IMR-90 (cell line): ENCODE results near the gene RPS2. TPM values are rescaled to one million over a fixed set of nuclear protein-coding genes. Genes with fewer than 3 reads are reported as not detected.

Source experiments
- ATAC-seq: fragments of 200-7000 bp; cut with Tn5 transposase; 2 replicates; pipeline ENCODE4 v1.9.1; 2020; ENCODE audit warnings: low read depth, mild to moderate bottlenecking, moderate library complexity
- BruUV-seq: library from RNA; stranded (reverse); fragments of 400-500 nt; replicated peaks from 2 replicates; lab custom pipeline; 2021; lab: Mats Ljungman, UMichigan
- CTCF ChIA-PET: fragments of 300-600 bp; formaldehyde crosslinking; extraction: SDS; loops from one replicate; lab custom pipeline; 2021; ENCODE audit warnings: antibody characterized with exemption; lab: Yijun Ruan, JAX
- POLR2A ChIA-PET: fragments of 300-600 bp; sonication (Branson Sonifier 250); formaldehyde crosslinking; loops from one replicate; lab custom pipeline; 2022; ENCODE audit warnings: antibody characterized with exemption; ENCODE audit not compliant: unreplicated experiment; lab: Charles Lee
- DNase-seq: peaks from one replicate; pipeline ENCODE4 v3.0.0; 2013
- H2AFZ ChIP-seq: replicated peaks from 2 replicates; pipeline ENCODE3; 2013; ENCODE audit warnings: low read length, mild to moderate bottlenecking; ENCODE audit not compliant: poor library complexity
- H2AK5ac ChIP-seq: 2 replicates; pipeline ENCODE4 v1.6.1; 2013; ENCODE audit warnings: low read depth, low read length, inconsistent platforms
- H2AK9ac ChIP-seq: replicated peaks from 2 replicates; pipeline ENCODE3; 2013; ENCODE audit warnings: mild to moderate bottlenecking, low read depth, low read length, moderate library complexity; ENCODE audit not compliant: poor library complexity
- H2BK120ac ChIP-seq: 2 replicates; pipeline ENCODE4 v1.6.1; 2013; ENCODE audit warnings: low read depth, low read length, inconsistent platforms
- H2BK15ac ChIP-seq: 3 replicates; pipeline ENCODE4 v1.6.1; 2013; ENCODE audit warnings: low read depth, low read length, inconsistent platforms
- H2BK20ac ChIP-seq: 2 replicates; pipeline ENCODE4 v1.6.1; 2013; ENCODE audit warnings: low read depth, mild to moderate bottlenecking, inconsistent platforms, low read length, moderate library complexity
- H2BK5ac ChIP-seq: 2 replicates; pipeline ENCODE4 v1.6.1; 2013; ENCODE audit warnings: mild to moderate bottlenecking, low read depth, low read length, inconsistent platforms; ENCODE audit not compliant: poor library complexity, severe bottlenecking
- H3K14ac ChIP-seq: replicated peaks from 2 replicates; pipeline ENCODE4 v1.6.1; 2013; ENCODE audit warnings: low read depth, low read length, inconsistent platforms
- H3K18ac ChIP-seq: 2 replicates; pipeline ENCODE4 v1.6.1; 2013; ENCODE audit warnings: low read depth, low read length, control low read depth
- H3K23ac ChIP-seq: 2 replicates; pipeline ENCODE4 v1.6.1; 2013; ENCODE audit warnings: low read depth, low read length, inconsistent platforms
- H3K27ac ChIP-seq: 2 replicates; pipeline ENCODE4 v1.5.1; 2013; ENCODE audit warnings: mild to moderate bottlenecking, control low read depth, low read length; ENCODE audit not compliant: insufficient read depth
- H3K27me3 ChIP-seq: 2 replicates; pipeline ENCODE4 v1.6.1; 2013; ENCODE audit warnings: low read length; ENCODE audit not compliant: control insufficient read depth, insufficient read depth
- H3K36me3 ChIP-seq: 2 replicates; pipeline ENCODE4 v1.6.1; 2013; ENCODE audit warnings: low read length, mixed read lengths; ENCODE audit not compliant: control insufficient read depth, insufficient read depth
- H3K4ac ChIP-seq: 2 replicates; pipeline ENCODE4 v1.6.1; 2013; ENCODE audit warnings: low read depth, low read length, inconsistent platforms
- H3K4me1 ChIP-seq: 2 replicates; pipeline ENCODE4 v1.6.1; 2013; ENCODE audit warnings: low read length, mixed read lengths; ENCODE audit not compliant: control insufficient read depth, insufficient read depth
- H3K4me2 ChIP-seq: 2 replicates; pipeline ENCODE4 v1.6.1; 2013; ENCODE audit warnings: low read depth, mild to moderate bottlenecking, control low read depth, low read length, moderate library complexity
- H3K4me3 ChIP-seq: 2 replicates; pipeline ENCODE4 v1.5.1; 2013; ENCODE audit warnings: low read depth, mild to moderate bottlenecking, control low read depth, low read length, moderate library complexity; ENCODE audit not compliant: insufficient read depth
- H3K56ac ChIP-seq: 2 replicates; pipeline ENCODE4 v1.6.1; 2013; ENCODE audit warnings: low read length, inconsistent platforms; ENCODE audit not compliant: insufficient read depth; ENCODE audit errors: extremely low read depth
- H3K79me1 ChIP-seq, 2 experiments: 2 replicates each; pipeline ENCODE4 v1.6.1; 2013; ENCODE audit warnings: low read length in 2 of 2, inconsistent platforms in 1 of 2, low read depth in 1 of 2
- H3K9ac ChIP-seq: 2 replicates; pipeline ENCODE4 v1.6.1; 2013; ENCODE audit warnings: low read depth, low read length, control low read depth
- H3K9me1 ChIP-seq: 2 replicates; pipeline ENCODE4 v1.6.1; 2013; ENCODE audit warnings: low read length, inconsistent platforms; ENCODE audit not compliant: insufficient read depth
- H3K9me3 ChIP-seq: 2 replicates; pipeline ENCODE4 v1.6.1; 2013; ENCODE audit warnings: low read length; ENCODE audit not compliant: control insufficient read depth, insufficient read depth
- H4K20me1 ChIP-seq: 2 replicates; pipeline ENCODE4 v1.6.1; 2013; ENCODE audit warnings: low read length, inconsistent platforms; ENCODE audit not compliant: insufficient read depth
- H4K5ac ChIP-seq: 2 replicates; pipeline ENCODE4 v1.6.1; 2013; ENCODE audit warnings: mild to moderate bottlenecking, low read depth, low read length, control low read depth
- H4K8ac ChIP-seq, 2 experiments: 2 replicates each; pipeline ENCODE4 v1.6.1; 2013; ENCODE audit warnings: low read depth in 2 of 2, low read length in 2 of 2, control low read depth in 1 of 2, inconsistent platforms in 1 of 2
- H4K91ac ChIP-seq: 2 replicates; pipeline ENCODE4 v1.6.1; 2013; ENCODE audit warnings: low read depth, low read length, inconsistent platforms; ENCODE audit not compliant: insufficient read depth
- BHLHE40 ChIP-seq: fragments of 150-350 bp; IDR thresholded peaks from 2 replicates; pipeline ENCODE4 v1.6.1; 2016; ENCODE audit warnings: mild to moderate bottlenecking, low read depth, low read length
- CHD1 ChIP-seq: IDR thresholded peaks from 2 replicates; pipeline ENCODE4 v1.6.1; 2012; ENCODE audit warnings: low read depth, low read length, improper control_type of control experiment
- FOS ChIP-seq: fragments of 150-350 bp; IDR thresholded peaks from 2 replicates; pipeline ENCODE4 v1.6.1; 2016; ENCODE audit warnings: low read depth, low read length
- MAFK ChIP-seq: IDR thresholded peaks from 2 replicates; pipeline ENCODE4 v1.6.1; 2012; ENCODE audit warnings: low read depth, low read length, improper control_type of control experiment
- MAZ ChIP-seq: IDR thresholded peaks from 2 replicates; pipeline ENCODE4 v1.6.1; 2012; ENCODE audit warnings: low read depth, mild to moderate bottlenecking, low read length, improper control_type of control experiment, moderate library complexity, borderline replicate concordance
- MXI1 ChIP-seq: IDR thresholded peaks from 2 replicates; pipeline ENCODE4 v1.6.1; 2012; ENCODE audit warnings: low read depth, mild to moderate bottlenecking, low read length, moderate library complexity, borderline replicate concordance
- NFE2L2 ChIP-seq: fragments of 150-350 bp; IDR thresholded peaks from 2 replicates; pipeline ENCODE4 v1.6.1; 2016; ENCODE audit warnings: low read depth, mild to moderate bottlenecking, low read length
- RAD21 ChIP-seq: IDR thresholded peaks from 2 replicates; pipeline ENCODE4 v1.6.1; 2012; ENCODE audit warnings: low read length, improper control_type of control experiment
- RCOR1 ChIP-seq: IDR thresholded peaks from 2 replicates; pipeline ENCODE4 v1.6.1; 2012; ENCODE audit warnings: mild to moderate bottlenecking, low read length, improper control_type of control experiment; ENCODE audit not compliant: insufficient replicate concordance
- RFX5 ChIP-seq: IDR thresholded peaks from 2 replicates; pipeline ENCODE4 v1.8.0; 2012; ENCODE audit warnings: low read depth, mild to moderate bottlenecking, low read length, moderate library complexity
- SMC3 ChIP-seq: fragments of 150-350 bp; IDR thresholded peaks from 2 replicates; pipeline ENCODE4 v1.6.1; 2016; ENCODE audit warnings: low read depth, mild to moderate bottlenecking, antibody characterized with exemption, low read length, moderate library complexity
- WGBS, 2 experiments: methylation state at CpG; one replicate each; pipeline versions ENCODE4 v1.1.5 to v1.1.7; 2013; ENCODE audit warnings: missing lambda C conversion rate in 2 of 2; ENCODE audit not compliant: insufficient read length in 1 of 2; ENCODE audit errors: extremely low coverage in 2 of 2; 5-methylcytosine and 5-hydroxymethylcytosine counted together
- dilution Hi-C: fragments of 300-500 bp; cut with HindIII; formaldehyde crosslinking; loops from one replicate; pipeline ENCODE4 v1.14.3; 2018; ENCODE audit warnings: low sequenced_read_pairs; ENCODE audit not compliant: unreplicated experiment
- in situ Hi-C: fragments of 300-500 bp; cut with MboI; formaldehyde crosslinking; loops from 3 replicates; pipeline ENCODE4 v1.14.3; 2019; ENCODE audit warnings: low sequenced_read_pairs, inconsistent platforms, mixed read lengths
- intact Hi-C: fragments of 100-400 bp; cut with micrococcal nuclease; formaldehyde crosslinking; loops from 2 replicates; pipeline ENCODE4 v1.10.0; 2022
- polyA plus RNA-seq, 3 experiments: library from polyadenylated mRNA; depleted of rRNA; stranded (reverse); fragments of >200 nt; gene quantifications; 2 replicates each; pipeline ENCODE4 v1.2.3, GENCODE V29; 2012; ENCODE audit warnings: low replicate concordance in 1 of 3
- total RNA-seq: library from RNA; depleted of rRNA; stranded (reverse); fragments of >200 nt; gene quantifications from 2 replicates; pipeline ENCODE4 v1.2.3, GENCODE V29; 2012
- TF ChIP-seq, protein P1 (sequence below): fragments of 150-350 bp; IDR thresholded peaks from 2 replicates; pipeline ENCODE4 v1.6.1; 2016; ENCODE audit warnings: low read depth, mild to moderate bottlenecking, low read length, moderate library complexity, borderline replicate concordance
- TF ChIP-seq, protein P2 (sequence below): conservative IDR thresholded peaks from 2 replicates; pipeline ENCODE4 v1.5.1; 2012; ENCODE audit warnings: mild to moderate bottlenecking, low read depth, low read length, improper control_type of control experiment
- TF ChIP-seq, protein P3 (sequence below): fragments of 150-350 bp; IDR thresholded peaks from 2 replicates; pipeline ENCODE4 v1.6.1; 2017; ENCODE audit warnings: mild to moderate bottlenecking, antibody characterized with exemption, low read length, low read depth

The RPS2 gene
- total and polyA plus RNA-seq, 2 of the 4 experiments (the other 2 are of a cell fraction): 2,703 to 6,941 TPM

DNA sequence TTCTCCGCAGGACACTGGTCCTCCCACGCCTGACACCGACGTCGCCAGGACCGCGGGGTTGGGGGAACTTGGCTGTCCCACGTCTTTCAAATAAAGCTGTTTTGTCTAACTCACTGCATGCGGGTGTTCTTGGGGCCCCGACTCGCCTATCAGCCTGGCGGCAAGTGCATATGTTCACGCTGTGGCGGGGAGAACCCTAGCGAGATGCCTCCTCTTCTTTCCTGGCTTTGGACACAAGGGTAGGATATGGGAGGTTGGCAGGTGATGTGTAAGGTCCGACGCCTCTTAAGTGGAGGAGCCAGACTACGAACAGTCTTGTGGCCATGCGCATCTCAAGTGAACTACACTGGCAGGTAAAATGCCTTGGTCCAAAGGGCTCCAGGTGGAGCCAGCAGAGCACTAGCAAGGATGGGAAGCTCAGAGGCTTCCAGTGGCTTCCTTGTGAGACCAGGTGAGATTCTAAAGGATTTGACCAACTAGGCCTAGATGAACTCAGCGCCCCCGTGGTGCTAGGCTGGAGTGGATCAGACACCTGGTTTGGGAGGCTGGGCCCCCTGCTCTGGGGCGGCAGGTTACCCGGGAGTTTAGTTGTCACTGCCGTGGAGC is 873 bp upstream of the RPS2 start:
- no TSS peak for BruUV-seq
- POLR2A ChIA-PET: interaction anchor here (0.6 to 1.0 kb wide), 3 partner anchors 13 to 82 kb away, joined by 3 to 5 read pairs (median 3); no protein-coding TSS in a partner anchor
- H2AFZ ChIP-seq: peak overlapping the region; percentile 95

More for the DNA sequence above, 873 bp upstream of the RPS2 start:
- intact Hi-C loops: no loop called here
- no peak for ATAC-seq
- Histone ChIP-seq H2AK5ac (peak overlapping the region; percentile 91), H3K36me3 (peaks cover 27% of the 10 kb centered on the region), H3K27me3 (no peaks in the 10 kb centered on the region), H3K79me1 (peaks cover 4 to 47% of the 10 kb centered on the region in 2 experiments), H3K9me3 (no peaks in the 10 kb centered on the region), H3K4me3 (peak overlapping the region; percentile 87), H3K56ac (peak overlapping the region; percentile 65; the same call in 1 of the 2 replicates), H2AK9ac (peak overlapping the region; percentile 95), H4K91ac (peak overlapping the region; percentile 31; the same call in 1 of the 2 replicates), H3K27ac (peak overlapping the region; percentile 92), H4K8ac (peak overlapping the region; percentile 73 to 90; a peak in 2 of 4 replicates), H2BK120ac (no peak overlapping the region), H3K18ac (no peak overlapping the region), H3K9me1 (0 out of 2 replicates have a peak, but pooled peaks cover 3% of the 10 kb centered on the region), H3K4me2 (peak overlapping the region; percentile 100), H3K4me1 (peaks cover 12% of the 10 kb centered on the region), H3K23ac (peak overlapping the region; percentile 79), H3K9ac (peak overlapping the region; percentile 93), H4K20me1 (peaks cover 41% of the 10 kb centered on the region), H2BK20ac (no peak overlapping the region), H2BK15ac (no peak overlapping the region), H2BK5ac (peak overlapping the region; percentile 78), H3K4ac (peak overlapping the region; percentile 95), H4K5ac (peak overlapping the region; percentile 28), H3K14ac (peak overlapping the region; percentile 99)
- no peak for TF ChIP-seq NFE2L2
- no peak for TF ChIP-seq MAZ
- no peak for TF ChIP-seq RCOR1
- no peak for TF ChIP-seq RAD21
- TF ChIP-seq FOS: no peak
- TF ChIP-seq, protein P1, sequence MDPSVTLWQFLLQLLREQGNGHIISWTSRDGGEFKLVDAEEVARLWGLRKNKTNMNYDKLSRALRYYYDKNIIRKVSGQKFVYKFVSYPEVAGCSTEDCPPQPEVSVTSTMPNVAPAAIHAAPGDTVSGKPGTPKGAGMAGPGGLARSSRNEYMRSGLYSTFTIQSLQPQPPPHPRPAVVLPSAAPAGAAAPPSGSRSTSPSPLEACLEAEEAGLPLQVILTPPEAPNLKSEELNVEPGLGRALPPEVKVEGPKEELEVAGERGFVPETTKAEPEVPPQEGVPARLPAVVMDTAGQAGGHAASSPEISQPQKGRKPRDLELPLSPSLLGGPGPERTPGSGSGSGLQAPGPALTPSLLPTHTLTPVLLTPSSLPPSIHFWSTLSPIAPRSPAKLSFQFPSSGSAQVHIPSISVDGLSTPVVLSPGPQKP: no peak
- no peak for TF ChIP-seq RFX5
- no peak for TF ChIP-seq SMC3
- no peak for TF ChIP-seq BHLHE40
- TF ChIP-seq, protein P2, sequence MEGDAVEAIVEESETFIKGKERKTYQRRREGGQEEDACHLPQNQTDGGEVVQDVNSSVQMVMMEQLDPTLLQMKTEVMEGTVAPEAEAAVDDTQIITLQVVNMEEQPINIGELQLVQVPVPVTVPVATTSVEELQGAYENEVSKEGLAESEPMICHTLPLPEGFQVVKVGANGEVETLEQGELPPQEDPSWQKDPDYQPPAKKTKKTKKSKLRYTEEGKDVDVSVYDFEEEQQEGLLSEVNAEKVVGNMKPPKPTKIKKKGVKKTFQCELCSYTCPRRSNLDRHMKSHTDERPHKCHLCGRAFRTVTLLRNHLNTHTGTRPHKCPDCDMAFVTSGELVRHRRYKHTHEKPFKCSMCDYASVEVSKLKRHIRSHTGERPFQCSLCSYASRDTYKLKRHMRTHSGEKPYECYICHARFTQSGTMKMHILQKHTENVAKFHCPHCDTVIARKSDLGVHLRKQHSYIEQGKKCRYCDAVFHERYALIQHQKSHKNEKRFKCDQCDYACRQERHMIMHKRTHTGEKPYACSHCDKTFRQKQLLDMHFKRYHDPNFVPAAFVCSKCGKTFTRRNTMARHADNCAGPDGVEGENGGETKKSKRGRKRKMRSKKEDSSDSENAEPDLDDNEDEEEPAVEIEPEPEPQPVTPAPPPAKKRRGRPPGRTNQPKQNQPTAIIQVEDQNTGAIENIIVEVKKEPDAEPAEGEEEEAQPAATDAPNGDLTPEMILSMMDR: no peak
- no peak for TF ChIP-seq MXI1
- TF ChIP-seq MAFK: no peak
- no peak for TF ChIP-seq CHD1
- TF ChIP-seq, protein P3, sequence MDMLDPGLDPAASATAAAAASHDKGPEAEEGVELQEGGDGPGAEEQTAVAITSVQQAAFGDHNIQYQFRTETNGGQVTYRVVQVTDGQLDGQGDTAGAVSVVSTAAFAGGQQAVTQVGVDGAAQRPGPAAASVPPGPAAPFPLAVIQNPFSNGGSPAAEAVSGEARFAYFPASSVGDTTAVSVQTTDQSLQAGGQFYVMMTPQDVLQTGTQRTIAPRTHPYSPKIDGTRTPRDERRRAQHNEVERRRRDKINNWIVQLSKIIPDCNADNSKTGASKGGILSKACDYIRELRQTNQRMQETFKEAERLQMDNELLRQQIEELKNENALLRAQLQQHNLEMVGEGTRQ: no peak
- CTCF ChIA-PET: interaction anchor here (1.0 kb wide), 1 partner anchor 175 kb away, joined by 3 read pairs; no protein-coding TSS in a partner anchor
- no peak for DNase-seq
- WGBS, 2 experiments: 26% methylated on average over 14 of the region's 24 CpGs; no CpG with 5 or more reads in 1 of the 2 experiments
- in situ Hi-C loops: no loop called here
- dilution Hi-C loops: no loop called here
